ENCODE data around the gene PRADC1. TPM values are rescaled to one million over a fixed set of nuclear protein-coding genes. Genes with fewer than 3 reads are reported as not detected.

The PRADC1 gene
- total RNA-seq, 1 experiment from 2014 or later: 8.6 TPM

- CTCF ChIA-PET: no interaction called here
- no TSS peak for BruUV-seq (replicated peaks)
- no peak overlapping the region for H3K9ac ChIP-seq (ENCODE audit: low read length)
- H4K20me1 ChIP-seq (ENCODE audit: insufficient read depth): peaks cover 15% of the 10 kb centered on the region; the same call in 1 of the 2 replicates
- no peak overlapping the region for H2AFZ ChIP-seq (ENCODE audit: low read depth, low read length, poor library complexity, severe bottlenecking)
- POLR2A ChIA-PET: no interaction called here
- H3K4me2 ChIP-seq (ENCODE audit: low read length): no peak overlapping the region
- TF ChIP-seq YY1 (IDR thresholded peaks at IDR 0.05; ENCODE audit: extremely low read depth, insufficient replicate concordance, low read depth, low read length) (no peak), MAX (IDR thresholded peaks at IDR 0.05) (no peak), EZH2 (IDR thresholded peaks at IDR 0.05) (no peak), REST (IDR thresholded peaks at IDR 0.05; ENCODE audit: low read depth) (no peak), POLR2AphosphoS5 (IDR thresholded peaks at IDR 0.05; ENCODE audit: low read depth, low read length) (no peak), ZBTB33 (IDR thresholded peaks at IDR 0.05; ENCODE audit: extremely low read depth, insufficient replicate concordance, low read length) (no peak), CEBPB (IDR thresholded peaks at IDR 0.05; ENCODE audit: low read depth) (no peak), FOSL1 (IDR thresholded peaks at IDR 0.05; ENCODE audit: low read depth) (no peak), CTCF (IDR thresholded peaks at IDR 0.05 in 2 of 3, conservative IDR thresholded peaks at IDR 0.05 in 1 of 3; ENCODE audit: borderline replicate concordance in 1 of 3, insufficient read depth in 1 of 3, low read depth in 2 of 3, low read length in 2 of 3) (no peak), SRF (IDR thresholded peaks at IDR 0.05; ENCODE audit: low read depth) (no peak), POLR2A (IDR thresholded peaks at IDR 0.05; ENCODE audit: borderline replicate concordance, extremely low read depth, insufficient read depth, insufficient read length) (no peak)
- H3K27ac ChIP-seq (ENCODE audit: low read depth, low read length): no peak overlapping the region
- no peak for ATAC-seq
- no peaks in the 10 kb centered on the region for H3K4me1 ChIP-seq (ENCODE audit: control insufficient read depth in 1 of 2, insufficient read depth in 2 of 2, low read length in 2 of 2)
- RAD21 ChIA-PET (ENCODE audit: low non-redundant PET in 1 of 2, low total read pairs in 2 of 2, uncharacterized antibody in 2 of 2, unreplicated experiment in 2 of 2): no interaction called here
- H3K36me3 ChIP-seq (ENCODE audit: control insufficient read depth in 1 of 2, insufficient read depth in 2 of 2, low read length in 2 of 2): peaks cover 74 to 79% of the 10 kb centered on the region in 2 experiments
- H3K9me3 ChIP-seq (ENCODE audit: control insufficient read depth in 1 of 2, insufficient read depth in 1 of 2, low read depth in 1 of 2, low read length in 2 of 2): no peaks in the 10 kb centered on the region
- H3K9me2 ChIP-seq (ENCODE audit: insufficient read depth): no peaks in the 10 kb centered on the region
- intact Hi-C loops (cut with micrococcal nuclease): no loop called here
- no peaks in the 10 kb centered on the region for H3K27me3 ChIP-seq (ENCODE audit: insufficient read depth, low read length)
- no peak for DNase-seq (ENCODE audit: low read depth, low spot score)
- H3K4me3 ChIP-seq (replicated peaks in 1 of 2; ENCODE audit: low read depth in 1 of 2, low read length in 2 of 2): no peak overlapping the region
- H3K79me2 ChIP-seq (ENCODE audit: insufficient read depth, low read length): peaks cover 49% of the 10 kb centered on the region
Observed at GRCh38 chr2:73249636-73250035, 16.6 kb upstream of the PRADC1 start.

All from HCT116 (cell line).